SK-N-DZ (cell line): ENCODE results near the gene ETV6.
A peak's percentile ranks its signal among the peaks of the same experiment; 100 is the strongest.

Source experiments
- DNase-seq: peaks from one replicate; pipeline ENCODE4 v3.0.0-alpha.2; 2015; ENCODE audit warnings: low spot score

ETV6 gene

GRCh38 chr12:11798006-11798708 is 148.7 kb downstream of the ETV6 start:
- no peak for DNase-seq

GRCh38 chr12:11798856-11799501 is 149.5 kb downstream of the ETV6 start:
- DNase-seq = no peak

- no peak for DNase-seq
These were observed 150.0 kb downstream of the ETV6 start for GRCh38 chr12:11799502-11799873.

GRCh38 chr12:11801643-11802042 is 152.2 kb downstream of the ETV6 start:
- DNase-seq = no peak

- no peak for DNase-seq
These were observed 154.7 kb downstream of the ETV6 start for GRCh38 chr12:11804130-11804529.

- DNase-seq = no peak
These were observed 155.6 kb downstream of the ETV6 start for GRCh38 chr12:11805043-11805442.

GRCh38 chr12:11805680-11806079 is 156.2 kb downstream of the ETV6 start:
- no peak for DNase-seq

GRCh38 chr12:11807458-11807857 is 158.0 kb downstream of the ETV6 start:
- no peak for DNase-seq

- no peak for DNase-seq
These were observed 159.5 kb downstream of the ETV6 start for GRCh38 chr12:11808931-11809330.

GRCh38 chr12:11810206-11810545 is 160.7 kb downstream of the ETV6 start:
- DNase-seq = no peak

GRCh38 chr12:11811008-11811407 is 161.5 kb downstream of the ETV6 start:
- no peak for DNase-seq

- DNase-seq = no peak
These were observed 162.7 kb downstream of the ETV6 start for GRCh38 chr12:11812241-11812585.

- DNase-seq = no peak
These were observed 163.3 kb downstream of the ETV6 start for GRCh38 chr12:11812586-11813437.

GRCh38 chr12:11813438-11813813 is 164.0 kb downstream of the ETV6 start:
- no peak for DNase-seq

- DNase-seq = no peak
These were observed 164.9 kb downstream of the ETV6 start for GRCh38 chr12:11814374-11814773.

- DNase-seq = no peak
These were observed 165.9 kb downstream of the ETV6 start for GRCh38 chr12:11815397-11815796.

- DNase-seq = peak; percentile 24
These were observed 170.2 kb downstream of the ETV6 start for GRCh38 chr12:11819643-11820042.

GRCh38 chr12:11820476-11820875 is 171.0 kb downstream of the ETV6 start:
- DNase-seq = no peak

GRCh38 chr12:11821386-11822080 is 172.1 kb downstream of the ETV6 start:
- no peak for DNase-seq

GRCh38 chr12:11822081-11822834 is 172.8 kb downstream of the ETV6 start:
- DNase-seq = no peak

GRCh38 chr12:11823043-11823442 is 173.6 kb downstream of the ETV6 start:
- no peak for DNase-seq
